GM21515 (cell line): ENCODE measurements around the gene RASA3.
"Not testable (repeated sequence)": the region's sequence is repeated elsewhere in the genome, so short reads cannot be mapped to it uniquely, and the experiment has no call there.

Experiments
- ATAC-seq: cut with Tn5 transposase; IDR thresholded peaks from one replicate; pipeline ENCODE4 v1.9.1; 2021; ENCODE audit not compliant: unreplicated experiment

Gene RASA3

GRCh38 chr13:114103289-114103621 lies 29.2 kb downstream of the RASA3 start:
- not testable (repeated sequence) for ATAC-seq

GRCh38 chr13:114102521-114103288 lies 29.7 kb downstream of the RASA3 start:
- ATAC-seq: no peak

- ATAC-seq: no peak
These were observed 30.3 kb downstream of the RASA3 start for GRCh38 chr13:114102131-114102520.

- no peak for ATAC-seq
These were observed 30.9 kb downstream of the RASA3 start for GRCh38 chr13:114101358-114102130.

- ATAC-seq: no peak
These were observed 31.7 kb downstream of the RASA3 start for GRCh38 chr13:114100446-114101357.

GRCh38 chr13:114099918-114100445 lies 32.4 kb downstream of the RASA3 start:
- no peak for ATAC-seq

GRCh38 chr13:114099191-114099590 lies 33.2 kb downstream of the RASA3 start:
- ATAC-seq: no peak

- not testable (repeated sequence) for ATAC-seq
These were observed 33.8 kb downstream of the RASA3 start for GRCh38 chr13:114098689-114099056.

GRCh38 chr13:114097893-114098688 lies 34.3 kb downstream of the RASA3 start:
- no peak for ATAC-seq

- no peak for ATAC-seq
These were observed 35.1 kb downstream of the RASA3 start for GRCh38 chr13:114097212-114097892.

GRCh38 chr13:114096811-114097211 lies 35.6 kb downstream of the RASA3 start:
- ATAC-seq: no peak

GRCh38 chr13:114096031-114096485 lies 36.4 kb downstream of the RASA3 start:
- ATAC-seq: no peak

- no peak for ATAC-seq
These were observed 36.9 kb downstream of the RASA3 start for GRCh38 chr13:114095486-114095885.

GRCh38 chr13:114093118-114093517 lies 39.3 kb downstream of the RASA3 start:
- no peak for ATAC-seq

- no peak for ATAC-seq
These were observed 40.0 kb downstream of the RASA3 start for GRCh38 chr13:114092468-114092867.

- no peak for ATAC-seq
These were observed 41.9 kb downstream of the RASA3 start for GRCh38 chr13:114090476-114090875.

- ATAC-seq: no peak
These were observed 42.5 kb downstream of the RASA3 start for GRCh38 chr13:114089751-114090400.

GRCh38 chr13:114089341-114089740 lies 43.1 kb downstream of the RASA3 start:
- no peak for ATAC-seq

- ATAC-seq: no peak
These were observed 43.6 kb downstream of the RASA3 start for GRCh38 chr13:114088863-114089262.
